ENCODE measurements around the gene BYSL.

Gene BYSL

GRCh38 chr6:41878961-41879405 is 42.3 kb upstream of the BYSL start:
- Histone ChIP-seq H4K20me1 (ENCODE audit: insufficient read depth, low read length, poor library complexity, severe bottlenecking) (no peaks in the 10 kb centered on the region), H3K4me3 (ENCODE audit: low read length, poor library complexity, severe bottlenecking) (no peak overlapping the region), H3K36me3 (ENCODE audit: insufficient read depth, low read length) (no peaks in the 10 kb centered on the region), H3K9me3 (ENCODE audit: insufficient read depth, low read depth, low read length) (no peaks in the 10 kb centered on the region), H3K4me1 (ENCODE audit: insufficient read depth, low read length, poor library complexity, severe bottlenecking) (no peaks in the 10 kb centered on the region), H3F3A (ENCODE audit: low read depth) (no peaks in the 10 kb centered on the region), H3K27me3 (ENCODE audit: insufficient read depth, low read length, poor library complexity, severe bottlenecking) (no peaks in the 10 kb centered on the region), H3K79me2 (ENCODE audit: insufficient read depth, low read length) (peaks cover 16% of the 10 kb centered on the region; the same call in 1 of the 2 replicates), H2AFZ (ENCODE audit: low read length) (no peak overlapping the region), H3K9ac (ENCODE audit: low read depth, low read length, poor library complexity, severe bottlenecking) (no peak overlapping the region), H3K9me2 (replicated peaks; ENCODE audit: low read depth, low read length) (no peaks in the 10 kb centered on the region), H3K4me2 (ENCODE audit: low read depth, low read length, poor library complexity, severe bottlenecking) (no peak overlapping the region)
- TF ChIP-seq EZH2phosphoT487 (IDR thresholded peaks at IDR 0.05; ENCODE audit: borderline replicate concordance) (no peak), CTCF (conservative IDR thresholded peaks at IDR 0.05; ENCODE audit: low read length) (no peak)

GRCh38 chr6:41881506-41881905 is 39.8 kb upstream of the BYSL start:
- no peak overlapping the region for H3K4me3 ChIP-seq (ENCODE audit: low read length, poor library complexity, severe bottlenecking)
- no peak overlapping the region for H2AFZ ChIP-seq (ENCODE audit: low read length)
- TF ChIP-seq CTCF (conservative IDR thresholded peaks at IDR 0.05; ENCODE audit: low read length) (no peak), EZH2phosphoT487 (IDR thresholded peaks at IDR 0.05; ENCODE audit: borderline replicate concordance) (no peak)
- H4K20me1 ChIP-seq (ENCODE audit: insufficient read depth, low read length, poor library complexity, severe bottlenecking): no peaks in the 10 kb centered on the region
- H3F3A ChIP-seq (ENCODE audit: low read depth): no peaks in the 10 kb centered on the region
- H3K27me3 ChIP-seq (ENCODE audit: insufficient read depth, low read length, poor library complexity, severe bottlenecking): no peaks in the 10 kb centered on the region
- no peak overlapping the region for H3K4me2 ChIP-seq (ENCODE audit: low read depth, low read length, poor library complexity, severe bottlenecking)
- H3K36me3 ChIP-seq (ENCODE audit: insufficient read depth, low read length): no peaks in the 10 kb centered on the region
- peaks cover 14% of the 10 kb centered on the region; the same call in 1 of the 2 replicates for H3K79me2 ChIP-seq (ENCODE audit: insufficient read depth, low read length)
- H3K9me3 ChIP-seq (ENCODE audit: insufficient read depth, low read depth, low read length): no peaks in the 10 kb centered on the region
- H3K9ac ChIP-seq (ENCODE audit: low read depth, low read length, poor library complexity, severe bottlenecking): no peak overlapping the region
- H3K4me1 ChIP-seq (ENCODE audit: insufficient read depth, low read length, poor library complexity, severe bottlenecking): no peaks in the 10 kb centered on the region
- H3K9me2 ChIP-seq (replicated peaks; ENCODE audit: low read depth, low read length): no peaks in the 10 kb centered on the region

GRCh38 chr6:41884957-41885356 is 36.3 kb upstream of the BYSL start:
- Histone ChIP-seq H3K27me3 (ENCODE audit: insufficient read depth, low read length, poor library complexity, severe bottlenecking) (no peaks in the 10 kb centered on the region), H4K20me1 (ENCODE audit: insufficient read depth, low read length, poor library complexity, severe bottlenecking) (no peaks in the 10 kb centered on the region), H3K36me3 (ENCODE audit: insufficient read depth, low read length) (no peaks in the 10 kb centered on the region), H3K79me2 (ENCODE audit: insufficient read depth, low read length) (peaks cover 28% of the 10 kb centered on the region; the same call in 1 of the 2 replicates), H3K4me3 (ENCODE audit: low read length, poor library complexity, severe bottlenecking) (no peak overlapping the region), H3K9me2 (replicated peaks; ENCODE audit: low read depth, low read length) (no peaks in the 10 kb centered on the region), H3K9me3 (ENCODE audit: insufficient read depth, low read depth, low read length) (no peaks in the 10 kb centered on the region), H3F3A (ENCODE audit: low read depth) (no peaks in the 10 kb centered on the region), H3K4me1 (ENCODE audit: insufficient read depth, low read length, poor library complexity, severe bottlenecking) (peaks cover 9% of the 10 kb centered on the region), H3K4me2 (ENCODE audit: low read depth, low read length, poor library complexity, severe bottlenecking) (no peak overlapping the region), H3K9ac (ENCODE audit: low read depth, low read length, poor library complexity, severe bottlenecking) (no peak overlapping the region), H2AFZ (ENCODE audit: low read length) (no peak overlapping the region)
- TF ChIP-seq EZH2phosphoT487 (IDR thresholded peaks at IDR 0.05; ENCODE audit: borderline replicate concordance) (no peak), CTCF (conservative IDR thresholded peaks at IDR 0.05; ENCODE audit: low read length) (no peak)
